A549 (cell line): Measurements from ENCODE around the gene GUF1.

Experiments
- CTCF ChIP-seq: fragments of >200 bp; sonication (Bioruptor Twin); formaldehyde crosslinking; IDR thresholded peaks from 3 replicates; pipeline ENCODE4 v1.5.1; 2016
- POLR2A ChIP-seq: IDR thresholded peaks from 2 replicates; pipeline ENCODE4 v1.6.1; 2012; ENCODE audit warnings: mild to moderate bottlenecking, low read length
- RAD21 ChIP-seq, 2 experiments: fragments of >200 bp in 1 of 2; sonication (Bioruptor Twin) in 1 of 2; formaldehyde crosslinking in 1 of 2; IDR thresholded peaks in 1 of 2; conservative IDR thresholded peaks in 1 of 2; 2 replicates in 1 of 2; 3 replicates in 1 of 2; pipeline ENCODE4 v1.6.1; 2012 to 2018; ENCODE audit warnings: inconsistent platforms in 1 of 2

- TF ChIP-seq RAD21 (conservative IDR thresholded peaks at IDR 0.05 in 1 of 2, IDR thresholded peaks at IDR 0.05 in 1 of 2) (no peak), POLR2A (no peak), CTCF (no peak)
Measured at GRCh38 chr4:44727471-44727870, 49.3 kb downstream of the GUF1 start.
